DOHH2 (cell line): ENCODE measurements around the gene NPIPA1.
"Not testable (repeated sequence)": the region's sequence is repeated elsewhere in the genome, so short reads cannot be mapped to it uniquely, and the experiment has no call there.

Experiments
- H3F3A ChIP-seq: fragments of 200-600 bp; sonication (generic), shearing (Covaris generic); 2 replicates; pipeline ENCODE4 v1.6.0; 2016; ENCODE audit warnings: antibody characterized with exemption, mild to moderate bottlenecking; ENCODE audit not compliant: control insufficient read depth, insufficient read depth
- H3K27ac ChIP-seq: fragments of 200-600 bp; sonication (generic); 2 replicates; pipeline ENCODE4 v1.5.1; 2014; ENCODE audit warnings: low read depth, mild to moderate bottlenecking, low read length, moderate library complexity
- H3K27me3 ChIP-seq: fragments of 200-600 bp; sonication (generic); 2 replicates; pipeline ENCODE4 v1.6.1; 2014; ENCODE audit warnings: mild to moderate bottlenecking, low read length, mixed read lengths; ENCODE audit not compliant: control insufficient read depth
- H3K36me3 ChIP-seq: fragments of 200-600 bp; sonication (generic); 2 replicates; pipeline ENCODE4 v1.6.1; 2014; ENCODE audit warnings: mild to moderate bottlenecking, low read length, moderate library complexity, mixed read lengths; ENCODE audit not compliant: control insufficient read depth
- H3K4me1 ChIP-seq: fragments of 200-600 bp; sonication (generic); 2 replicates; pipeline ENCODE4 v1.6.1; 2014; ENCODE audit warnings: mild to moderate bottlenecking, low read length, mixed read lengths; ENCODE audit not compliant: control insufficient read depth
- H3K4me2 ChIP-seq: fragments of 200-600 bp; sonication (generic); 2 replicates; pipeline ENCODE4 v1.6.0; 2014; ENCODE audit warnings: mild to moderate bottlenecking, low read length, moderate library complexity
- H3K4me3 ChIP-seq: fragments of 200-600 bp; sonication (generic); 2 replicates; pipeline ENCODE4 v1.5.1; 2014; ENCODE audit warnings: mild to moderate bottlenecking, low read length, mixed read lengths
- H3K79me2 ChIP-seq: fragments of 200-600 bp; sonication (generic); 2 replicates; pipeline ENCODE4 v1.6.1; 2014; ENCODE audit warnings: mild to moderate bottlenecking, low read length, mixed read lengths; ENCODE audit not compliant: control insufficient read depth
- H3K9me2 ChIP-seq: fragments of 200-600 bp; sonication (generic); replicated peaks from 2 replicates; pipeline ENCODE4 v1.6.1; 2014; ENCODE audit warnings: mild to moderate bottlenecking, low read length, mixed read lengths; ENCODE audit not compliant: control insufficient read depth
- H3K9me3 ChIP-seq: fragments of 200-600 bp; sonication (generic); 2 replicates; pipeline ENCODE4 v1.6.1; 2014; ENCODE audit warnings: antibody characterized with exemption, low read length, mixed read lengths; ENCODE audit not compliant: control insufficient read depth, insufficient read depth
- H4K20me1 ChIP-seq: fragments of 200-600 bp; sonication (generic); 2 replicates; pipeline ENCODE4 v1.6.0; 2014; ENCODE audit warnings: low read depth, mild to moderate bottlenecking, antibody characterized with exemption, low read length, moderate library complexity; ENCODE audit not compliant: control insufficient read depth, insufficient read depth
- TF ChIP-seq, protein P1 (sequence below): fragments of 200-600 bp; sonication (generic); IDR thresholded peaks from one replicate; pipeline ENCODE4 v1.5.1; 2014; ENCODE audit warnings: antibody characterized with exemption, mild to moderate bottlenecking, low read depth, low read length; ENCODE audit not compliant: poor library complexity, severe bottlenecking

Gene NPIPA1

DNA sequence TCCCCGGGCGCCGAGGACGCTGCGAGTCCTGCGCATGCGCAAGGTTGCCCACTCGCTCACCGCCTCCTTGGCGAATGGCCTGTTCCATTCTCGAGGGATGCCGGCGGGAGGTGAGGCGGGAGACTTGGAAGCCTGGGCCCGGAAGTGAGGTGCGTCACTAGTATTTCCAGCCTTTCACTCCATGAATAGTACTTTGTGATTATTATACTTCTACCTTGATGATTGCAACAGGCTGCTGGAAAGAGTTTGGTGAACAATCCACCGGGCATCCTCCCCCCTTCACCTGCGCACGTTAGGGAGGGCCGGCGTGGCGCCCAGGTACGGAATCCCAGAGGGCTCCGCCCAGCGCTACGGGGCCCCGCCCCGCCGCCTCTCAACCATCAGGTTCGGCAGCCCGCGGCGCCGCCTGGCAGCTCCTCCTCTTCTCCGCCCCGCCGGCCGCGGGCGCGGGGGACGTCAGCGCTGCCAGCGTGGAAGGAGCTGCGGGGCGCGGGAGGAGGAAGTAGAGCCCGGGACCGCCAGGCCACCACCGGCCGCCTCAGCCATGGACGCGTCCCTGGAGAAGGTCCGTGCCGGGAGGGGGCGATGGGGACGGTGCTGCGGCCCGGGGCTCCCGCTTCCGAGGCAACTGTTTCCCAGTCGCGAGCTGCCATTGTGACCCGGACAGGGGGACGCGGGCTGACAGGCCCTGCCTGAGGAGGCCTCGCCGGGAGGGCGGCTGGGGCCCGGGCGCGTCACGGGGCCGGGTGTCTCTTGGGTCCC is 37.6 kb downstream of the NPIPA1 start, which contains the start of gene PDXDC1:
Gene PDXDC1, plus strand, starts transcription at position 371 of the 762 bp plus-strand sequence. Its CDS starts 174 bp downstream, at position 545.
- TF ChIP-seq, protein P1, sequence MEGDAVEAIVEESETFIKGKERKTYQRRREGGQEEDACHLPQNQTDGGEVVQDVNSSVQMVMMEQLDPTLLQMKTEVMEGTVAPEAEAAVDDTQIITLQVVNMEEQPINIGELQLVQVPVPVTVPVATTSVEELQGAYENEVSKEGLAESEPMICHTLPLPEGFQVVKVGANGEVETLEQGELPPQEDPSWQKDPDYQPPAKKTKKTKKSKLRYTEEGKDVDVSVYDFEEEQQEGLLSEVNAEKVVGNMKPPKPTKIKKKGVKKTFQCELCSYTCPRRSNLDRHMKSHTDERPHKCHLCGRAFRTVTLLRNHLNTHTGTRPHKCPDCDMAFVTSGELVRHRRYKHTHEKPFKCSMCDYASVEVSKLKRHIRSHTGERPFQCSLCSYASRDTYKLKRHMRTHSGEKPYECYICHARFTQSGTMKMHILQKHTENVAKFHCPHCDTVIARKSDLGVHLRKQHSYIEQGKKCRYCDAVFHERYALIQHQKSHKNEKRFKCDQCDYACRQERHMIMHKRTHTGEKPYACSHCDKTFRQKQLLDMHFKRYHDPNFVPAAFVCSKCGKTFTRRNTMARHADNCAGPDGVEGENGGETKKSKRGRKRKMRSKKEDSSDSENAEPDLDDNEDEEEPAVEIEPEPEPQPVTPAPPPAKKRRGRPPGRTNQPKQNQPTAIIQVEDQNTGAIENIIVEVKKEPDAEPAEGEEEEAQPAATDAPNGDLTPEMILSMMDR, result peak; percentile 2
- H3K4me3 ChIP-seq, result peak within 1 kb of the TSS; percentile 95
- not testable (repeated sequence) for H4K20me1 ChIP-seq, H3K36me3 ChIP-seq, H3K9me3 ChIP-seq, H3K27me3 ChIP-seq, H3F3A ChIP-seq, H3K9me2 ChIP-seq
- H3K4me1 ChIP-seq, result peaks cover 31% of the 10 kb centered on the region
- peak within 1 kb of the TSS; percentile 75 for H3K4me2 ChIP-seq
- peak within 1 kb of the TSS; percentile 20; the same call in 1 of the 2 replicates for H3K27ac ChIP-seq
- peaks cover 44% of the 10 kb centered on the region for H3K79me2 ChIP-seq

DNA sequence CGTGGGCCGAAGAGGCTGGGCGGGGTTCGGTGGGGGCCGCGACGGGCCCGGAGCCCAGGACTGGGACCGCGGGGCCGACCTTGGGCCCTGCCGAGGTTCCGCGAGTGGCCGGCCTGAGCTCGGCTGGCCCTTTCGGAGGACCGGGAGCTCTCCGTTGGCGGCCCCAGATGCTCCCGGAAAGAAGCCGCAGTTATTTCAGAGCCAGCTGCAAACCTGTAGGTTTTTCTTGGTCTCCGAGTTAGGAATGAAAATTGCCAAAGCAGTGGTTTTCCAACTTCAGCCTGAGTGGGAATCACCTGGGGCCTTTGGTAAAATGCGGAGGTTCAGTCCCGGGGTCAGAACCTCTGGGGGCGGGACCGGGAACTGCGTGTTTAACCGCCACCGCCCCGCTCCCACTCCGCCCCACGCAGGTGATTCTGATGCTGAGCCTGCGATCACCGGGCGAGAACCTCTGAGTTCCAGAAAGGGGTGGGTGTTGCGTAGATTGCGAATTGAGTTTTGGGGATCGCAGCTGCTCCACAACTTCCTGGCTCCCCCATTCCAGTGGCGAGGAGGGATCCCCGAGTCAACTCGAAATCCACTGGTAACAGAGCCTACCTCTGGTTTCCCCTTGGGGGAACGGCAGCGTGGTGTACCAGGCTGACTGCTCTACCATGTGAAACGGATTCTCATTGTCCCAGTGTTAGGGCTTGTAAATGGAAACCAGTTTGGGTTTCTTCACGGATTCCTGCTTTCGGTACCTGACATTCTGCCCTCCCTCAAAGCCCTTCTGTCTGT is 38.4 kb downstream of the NPIPA1 start:
- TF ChIP-seq, protein P1, result peak; percentile 4
- Histone ChIP-seq H3K4me1 (peaks cover 31% of the 10 kb centered on the region), H3K4me3 (peak overlapping the region; percentile 95), H3K4me2 (peak overlapping the region; percentile 75), H3K79me2 (peaks cover 52% of the 10 kb centered on the region)
- H3K27ac ChIP-seq, H3F3A ChIP-seq, H4K20me1 ChIP-seq, H3K9me2 ChIP-seq, H3K27me3 ChIP-seq, H3K36me3 ChIP-seq, H3K9me3 ChIP-seq: not testable (repeated sequence)

DNA sequence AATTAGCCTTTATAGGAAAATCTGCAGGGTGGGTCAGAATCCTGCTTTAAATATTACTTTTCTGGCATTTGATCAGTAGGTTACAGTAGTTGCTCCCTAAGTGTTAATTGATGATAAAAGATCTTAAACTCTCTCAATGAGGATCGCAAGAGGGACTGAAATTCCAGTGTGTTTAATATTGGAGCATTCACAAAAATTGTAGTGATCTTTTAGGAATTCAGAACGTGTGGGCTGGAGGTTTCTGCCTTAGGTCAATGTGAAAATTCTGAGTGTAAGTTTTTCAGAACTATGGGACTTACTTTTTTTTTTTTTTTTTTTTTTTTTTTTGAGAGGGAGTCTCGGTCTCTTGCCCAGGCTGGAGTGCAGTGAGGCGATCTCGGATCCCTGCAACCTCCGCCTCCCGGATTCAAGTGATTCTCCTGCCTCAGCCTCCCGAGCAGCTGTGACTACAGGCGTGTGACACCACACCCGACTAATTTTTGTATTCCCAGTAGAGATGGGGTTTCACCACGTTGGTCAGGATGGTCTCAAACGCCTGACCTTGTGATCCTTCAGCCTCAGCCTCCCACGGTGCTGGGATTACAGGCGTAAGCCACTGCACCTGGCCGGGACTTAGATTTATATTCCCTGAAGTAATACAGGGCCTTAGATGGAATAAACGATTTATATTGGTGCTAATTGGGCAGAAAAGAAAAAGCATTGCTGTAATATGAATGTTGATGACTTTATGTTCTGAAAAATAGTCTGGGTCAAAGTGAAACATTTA is 39.9 kb downstream of the NPIPA1 start:
- H3K79me2 ChIP-seq, result peaks cover 66% of the 10 kb centered on the region
- H3K36me3 ChIP-seq, H4K20me1 ChIP-seq, H3K9me2 ChIP-seq, H3K27ac ChIP-seq, H3K9me3 ChIP-seq, H3K27me3 ChIP-seq, H3F3A ChIP-seq: not testable (repeated sequence)
- H3K4me2 ChIP-seq, result peak overlapping the region; percentile 75
- peaks cover 32% of the 10 kb centered on the region for H3K4me1 ChIP-seq
- H3K4me3 ChIP-seq, result peak overlapping the region; percentile 95; the same call in 1 of the 2 replicates

DNA sequence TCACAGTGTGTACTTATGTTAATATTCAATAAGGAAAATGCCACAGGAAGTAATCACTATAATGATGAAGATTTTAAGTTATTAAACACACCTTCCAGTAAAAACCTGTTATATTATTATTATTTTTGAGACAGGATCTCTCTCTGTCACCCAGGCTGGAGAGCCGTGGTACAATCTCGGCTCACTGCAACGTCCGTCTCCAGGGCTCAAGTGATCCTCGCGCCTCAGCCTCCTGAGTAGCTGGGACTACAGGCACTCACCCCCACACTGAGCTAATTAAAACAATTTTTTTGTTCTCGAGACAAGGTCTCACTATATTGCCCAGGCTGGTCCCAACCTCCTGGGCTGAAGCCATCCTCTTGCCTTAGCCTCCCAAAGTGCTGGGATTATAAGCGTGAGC is 41.0 kb downstream of the NPIPA1 start:
- not testable (repeated sequence) for H3K4me2 ChIP-seq, H3K27ac ChIP-seq, H3K4me3 ChIP-seq, H3K27me3 ChIP-seq, H3K36me3 ChIP-seq, H4K20me1 ChIP-seq, H3K9me2 ChIP-seq, H3K9me3 ChIP-seq, H3F3A ChIP-seq
- Histone ChIP-seq H3K4me1 (peaks cover 34% of the 10 kb centered on the region), H3K79me2 (peaks cover 74% of the 10 kb centered on the region)

DNA sequence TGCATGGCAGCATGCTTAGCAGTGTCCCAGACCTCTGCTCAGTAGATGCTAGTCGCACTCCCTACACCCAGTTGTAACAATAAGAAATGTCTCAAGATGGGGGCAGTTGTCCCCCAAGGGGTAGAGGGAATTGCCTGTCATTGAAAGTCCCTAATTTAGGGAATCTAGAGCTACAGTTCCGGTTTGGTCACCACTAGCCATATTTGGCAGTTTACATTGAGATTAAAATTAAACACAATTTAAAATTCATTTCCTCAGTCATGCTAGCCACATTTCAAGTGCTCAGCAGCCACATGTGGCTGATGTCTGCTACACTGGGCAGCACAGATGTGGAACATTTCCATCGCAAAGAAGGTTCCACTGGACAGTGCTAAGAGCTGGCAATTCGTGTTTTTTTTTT is 41.7 kb downstream of the NPIPA1 start:
- H3K4me3 ChIP-seq, H3K27me3 ChIP-seq, H3K9me3 ChIP-seq, H3K9me2 ChIP-seq, H3F3A ChIP-seq, H3K27ac ChIP-seq, H3K36me3 ChIP-seq, H4K20me1 ChIP-seq: not testable (repeated sequence)
- H3K79me2 ChIP-seq, result peaks cover 78% of the 10 kb centered on the region
- peaks cover 32% of the 10 kb centered on the region for H3K4me1 ChIP-seq
- peak overlapping the region; percentile 38 for H3K4me2 ChIP-seq

DNA sequence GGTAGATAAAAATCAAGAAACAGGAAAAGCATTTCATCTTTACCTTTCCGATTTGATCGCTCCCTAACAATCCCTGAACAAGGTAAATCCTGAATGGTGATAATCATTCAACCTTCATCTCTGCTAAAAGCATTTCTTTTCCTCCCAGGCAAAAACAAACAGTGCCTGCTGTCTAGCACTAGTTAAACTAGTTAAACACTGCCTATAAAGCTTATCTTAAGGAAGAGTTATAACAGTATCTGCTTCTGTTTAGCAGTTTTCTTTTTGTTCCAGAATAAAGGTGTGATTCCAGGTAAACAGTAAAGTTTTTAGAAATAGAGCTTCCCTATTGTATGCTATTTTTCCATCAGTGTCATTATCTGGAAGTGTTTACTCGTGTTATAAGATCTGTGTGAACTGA is 44.0 kb downstream of the NPIPA1 start:
- H3K27me3 ChIP-seq, H4K20me1 ChIP-seq, H3K4me3 ChIP-seq, H3K4me2 ChIP-seq, H3K36me3 ChIP-seq, H3K9me3 ChIP-seq, H3K9me2 ChIP-seq, H3F3A ChIP-seq, H3K27ac ChIP-seq: not testable (repeated sequence)
- Histone ChIP-seq H3K4me1 (peaks cover 25% of the 10 kb centered on the region), H3K79me2 (peaks cover 84% of the 10 kb centered on the region)
